NT2/D1 (cell line): ENCODE measurements around the gene MMP7.

Experiments
- SUZ12 ChIP-seq: IDR thresholded peaks from 2 replicates; pipeline ENCODE4 v1.6.1; 2011; ENCODE audit not compliant: insufficient read length, insufficient read depth; ENCODE audit errors: extremely low read depth
- YY1 ChIP-seq: IDR thresholded peaks from 2 replicates; pipeline ENCODE4 v1.6.1; 2011; ENCODE audit not compliant: insufficient read length, insufficient read depth
- ZNF274 ChIP-seq: IDR thresholded peaks from 2 replicates; pipeline ENCODE4 v1.6.1; 2011; ENCODE audit warnings: mild to moderate bottlenecking, low read depth, low read length

GRCh38 chr11:102523887-102524286 lies 6.7 kb downstream of the MMP7 start:
- TF ChIP-seq YY1: no peak
- TF ChIP-seq SUZ12: no peak
- no peak for TF ChIP-seq ZNF274
